ENCODE results near the gene STOML2.

Gene STOML2

DNA sequence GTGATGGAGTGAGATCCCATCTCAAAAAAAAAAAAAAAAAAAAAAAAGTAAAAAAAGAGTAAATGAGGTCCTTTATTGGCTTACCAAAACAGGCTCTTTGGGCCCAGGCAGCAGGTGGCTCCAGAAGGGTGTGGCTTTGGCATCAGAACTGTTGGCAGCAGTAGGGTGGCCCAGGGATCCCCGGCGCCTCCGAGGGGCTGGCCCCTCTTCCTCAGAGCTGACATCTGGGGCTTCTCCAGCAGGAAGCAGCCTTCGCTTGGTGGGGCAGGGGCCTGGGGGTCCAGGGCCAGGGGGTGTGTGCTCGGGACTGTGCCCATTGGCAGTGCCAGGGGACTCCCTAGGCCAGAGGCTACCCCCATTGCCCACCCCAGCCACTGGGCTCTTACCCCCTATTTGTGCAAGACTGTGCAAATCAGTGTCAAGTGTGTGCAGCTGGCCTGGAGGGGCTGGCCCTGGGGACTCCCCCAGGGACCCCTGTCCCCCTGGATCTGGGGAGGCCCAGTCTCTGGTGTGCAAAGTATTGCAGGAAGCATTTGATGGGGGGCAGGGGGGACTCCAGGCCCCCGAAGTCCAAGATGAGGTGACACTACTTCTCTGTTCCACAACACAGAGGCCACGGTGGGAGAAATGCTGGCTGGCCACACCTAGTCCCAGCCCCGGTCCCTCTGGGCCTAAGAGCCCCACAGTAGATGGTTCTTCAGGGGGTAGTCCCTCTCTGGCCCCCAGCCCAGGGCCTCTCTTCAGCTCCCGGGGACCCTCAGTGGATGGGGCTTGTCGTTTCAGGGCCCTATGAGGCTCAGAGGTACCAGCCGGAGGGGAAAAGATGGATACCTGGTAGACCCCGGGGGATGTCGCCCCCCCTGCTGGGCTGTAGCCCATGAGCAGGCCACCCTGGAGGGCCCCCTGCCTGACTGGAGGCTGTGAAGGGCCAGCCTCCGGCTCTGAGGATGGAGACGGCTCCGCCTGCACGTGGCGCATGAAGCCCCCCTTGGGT is 4.7 kb upstream of the STOML2 start:
- no peak for DNase-seq

DNA sequence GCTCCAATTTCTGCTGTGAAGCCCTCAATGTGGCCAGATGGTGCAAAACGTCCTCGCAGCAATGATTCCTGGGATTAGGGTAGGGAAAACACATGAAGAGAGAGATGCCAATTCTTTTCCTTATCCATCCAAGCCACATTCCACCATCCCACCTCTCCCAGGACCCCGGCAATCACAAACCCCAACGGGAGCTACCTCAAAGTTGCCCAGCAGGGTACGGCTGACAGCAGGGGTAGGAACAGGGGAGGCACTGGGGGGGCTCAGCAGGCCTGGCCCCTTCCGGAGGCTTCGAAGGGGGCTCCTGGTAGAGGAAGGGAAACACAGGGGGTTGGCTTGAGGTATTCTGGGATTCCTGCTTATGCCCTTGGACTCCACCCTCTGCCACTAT is 3.4 kb upstream of the STOML2 start:
- DNase-seq = no peak

- no peak for DNase-seq
These were observed 2.8 kb upstream of the STOML2 start for GRCh38 chr9:35105571-35106342.

DNA sequence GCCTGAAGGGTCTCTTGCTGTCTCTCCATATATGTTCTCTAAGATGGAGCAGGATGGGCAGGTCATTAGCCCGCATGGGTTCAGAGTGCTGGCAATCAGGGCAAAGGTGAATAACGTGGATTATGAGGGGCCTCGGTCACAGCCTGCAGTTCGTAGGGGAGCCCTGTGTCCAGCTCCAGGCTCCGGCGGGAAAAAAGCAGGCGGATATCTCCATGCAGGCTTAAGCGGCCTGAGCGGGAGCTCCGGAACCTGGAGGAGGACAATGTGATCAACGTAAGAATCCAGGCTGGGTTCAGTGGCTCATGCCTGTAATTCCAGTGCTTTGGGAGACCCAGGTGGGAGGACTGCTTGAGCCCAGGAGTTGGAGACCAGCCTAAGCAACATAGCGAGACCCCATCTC is 2.2 kb upstream of the STOML2 start:
- no peak for DNase-seq

GRCh38 chr9:35104586-35104985 is 1.7 kb upstream of the STOML2 start:
- no peak for DNase-seq

GRCh38 chr9:35103660-35104191 is 795 bp upstream of the STOML2 start:
- no peak for DNase-seq

GRCh38 chr9:35102465-35102768 is 514 bp downstream of the STOML2 start:
- no peak for DNase-seq

- no peak for DNase-seq
These were observed 5.4 kb downstream of the STOML2 start for GRCh38 chr9:35097573-35097972.

DNA sequence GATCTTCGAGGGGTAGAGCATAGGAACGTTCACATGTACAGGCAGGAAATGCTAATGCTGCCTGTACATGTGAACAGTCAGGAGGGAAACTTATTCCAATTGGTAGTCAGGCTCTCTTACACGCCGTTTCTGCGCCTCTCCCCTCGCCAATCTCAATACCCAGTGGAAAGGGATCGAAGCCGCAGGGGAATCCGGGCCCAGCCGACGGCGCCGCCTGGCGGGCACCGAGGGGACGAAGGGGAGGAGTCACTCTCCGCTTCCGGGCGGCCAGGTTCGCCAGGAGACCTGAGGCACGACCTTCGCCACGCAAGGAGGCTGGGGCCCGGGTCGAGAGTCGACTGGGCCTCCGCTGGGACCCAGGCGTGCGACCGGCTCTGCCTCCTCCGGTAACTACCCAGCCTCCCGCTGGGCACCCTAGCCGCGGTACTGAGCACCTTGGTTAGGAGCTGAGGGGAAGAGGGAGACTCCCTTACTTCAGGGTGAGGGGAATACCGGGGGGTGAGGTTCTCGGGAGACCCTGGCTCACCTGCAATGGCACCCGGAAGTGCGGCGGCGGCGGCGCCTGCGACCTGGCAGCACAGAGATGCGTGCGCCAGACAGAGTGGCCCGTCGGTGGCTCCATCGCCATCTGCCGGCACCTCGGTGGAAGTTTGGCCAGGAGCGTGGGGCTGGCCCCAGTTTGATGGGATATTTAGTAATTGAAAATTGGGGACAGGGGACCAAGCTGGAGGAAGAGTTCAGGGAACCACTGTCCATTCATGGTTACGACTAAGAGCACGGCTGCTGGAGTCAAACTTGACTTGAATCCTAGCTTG is 6.7 kb downstream of the STOML2 start, which contains the start of gene PIGO:
Gene PIGO (minus strand): TSS at position 557 of the 815 bp plus-strand sequence. CDS start 1,026 bp downstream, outside the sequence.
- DNase-seq = peak; percentile 75 to 84

GRCh38 chr9:35091536-35091935 is 11.4 kb downstream of the STOML2 start:
- no peak for DNase-seq

GRCh38 chr9:35089434-35089833 is 13.5 kb downstream of the STOML2 start:
- no peak for DNase-seq

GRCh38 chr9:35085078-35085477 is 17.9 kb downstream of the STOML2 start:
- DNase-seq = no peak

GRCh38 chr9:35079426-35080341 is 23.2 kb downstream of the STOML2 start, which contains the start of gene FANCG:
FANCG (minus strand) TSS chr9:35079942; CDS start chr9:35079524, 418 bp downstream.
- DNase-seq = peak; percentile 88 to 89

- DNase-seq = no peak
These were observed 23.9 kb downstream of the STOML2 start for GRCh38 chr9:35079041-35079425.

GRCh38 chr9:35078066-35078465 is 24.9 kb downstream of the STOML2 start:
- no peak for DNase-seq

DNA sequence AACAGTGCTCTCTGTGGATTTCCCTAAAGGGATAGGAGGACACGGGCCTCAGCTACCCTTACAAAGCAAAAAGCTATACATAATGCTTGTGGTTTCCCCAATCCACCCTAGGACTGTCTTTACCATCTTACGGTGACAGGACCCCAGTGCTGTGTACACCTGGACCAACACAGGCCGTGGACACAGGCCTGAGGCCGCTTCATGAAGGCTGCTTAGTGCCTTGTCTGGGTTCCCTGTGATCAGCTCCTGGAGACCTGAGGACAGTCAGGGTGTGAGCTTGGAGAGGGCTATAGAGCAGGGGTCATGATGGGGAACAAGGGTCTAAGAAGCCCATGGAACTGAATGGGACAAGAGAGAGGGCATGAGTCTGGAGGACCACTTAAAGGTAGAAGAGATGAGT is 26.1 kb downstream of the STOML2 start:
- no peak for DNase-seq

DNA sequence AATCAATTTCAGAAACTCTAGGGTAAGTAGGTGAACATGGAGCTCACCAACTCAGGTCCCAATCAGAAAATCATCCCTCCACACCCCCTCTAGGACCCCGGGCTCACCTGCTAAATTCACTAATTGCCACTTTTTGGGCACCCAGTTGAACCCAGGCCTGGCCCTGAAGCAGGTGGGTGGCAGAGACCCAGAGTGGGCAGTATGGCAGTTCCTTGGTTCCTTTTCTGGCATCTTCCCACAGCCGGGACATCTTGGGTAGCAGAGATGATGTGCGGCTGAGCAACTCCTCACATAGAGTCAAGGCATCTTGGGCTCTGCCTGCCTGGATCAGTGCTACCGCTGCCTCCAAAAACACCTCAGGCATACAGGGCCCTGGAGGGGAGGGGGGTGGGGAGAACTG is 27.6 kb downstream of the STOML2 start:
- no peak for DNase-seq

GRCh38 chr9:35074791-35075190 is 28.1 kb downstream of the STOML2 start:
- DNase-seq = no peak

GRCh38 chr9:35074141-35074540 is 28.8 kb downstream of the STOML2 start:
- DNase-seq = no peak

DNA sequence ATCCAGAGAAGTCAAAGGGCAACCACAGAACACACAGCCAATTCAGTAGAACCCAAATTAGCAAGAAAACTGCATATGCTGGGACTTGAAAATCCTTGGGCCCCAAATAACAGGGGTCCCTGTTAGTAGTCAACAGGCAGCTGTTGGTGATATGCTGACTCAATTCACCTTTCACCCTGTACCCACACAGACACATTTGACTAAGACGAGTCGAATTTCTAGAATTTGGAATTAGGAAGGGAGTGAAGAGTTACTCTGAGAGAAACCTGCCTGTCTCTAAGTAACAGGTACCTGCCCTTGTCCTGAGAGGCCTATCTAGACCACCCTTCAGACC is 29.7 kb downstream of the STOML2 start:
- no peak for DNase-seq

DNA sequence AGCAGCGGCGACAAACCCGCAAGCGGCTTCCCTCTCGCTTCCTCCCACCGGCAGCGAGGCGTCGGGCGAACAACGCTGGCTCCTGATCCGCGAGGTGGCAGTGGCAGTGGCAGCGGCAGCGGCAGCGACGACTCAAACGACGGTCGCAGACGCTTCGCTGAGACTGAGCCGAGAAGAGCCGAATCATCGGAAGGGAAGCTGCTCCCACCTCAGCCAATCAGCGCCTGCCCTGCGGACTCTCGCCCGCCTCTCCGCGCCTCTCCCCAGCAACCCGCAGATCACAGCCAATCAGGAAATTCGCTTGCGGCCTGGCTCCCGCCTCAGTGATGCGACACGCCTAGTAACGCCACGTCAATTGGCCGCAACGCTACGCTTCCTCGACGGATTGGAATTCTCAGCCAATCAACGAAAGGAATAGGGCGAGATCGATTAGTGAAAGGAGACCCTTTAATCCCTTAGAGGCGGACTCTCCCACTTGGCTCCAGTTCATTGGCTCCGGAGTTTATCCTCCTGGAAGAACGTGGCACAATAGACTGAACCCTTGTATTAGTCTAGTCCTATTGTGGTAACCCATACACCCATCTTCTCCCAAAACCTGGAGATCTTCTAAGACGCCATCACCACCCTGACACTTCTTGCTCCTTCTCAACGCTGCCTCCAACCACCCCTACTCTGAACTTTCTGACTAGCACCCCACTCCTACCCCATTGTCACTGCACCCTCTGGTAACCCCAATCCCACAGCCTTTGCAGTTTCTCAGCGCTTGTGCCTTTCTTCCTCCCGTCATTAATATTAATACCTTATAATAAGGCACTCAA is 30.3 kb downstream of the STOML2 start, which contains the start of gene VCP:
Gene VCP (minus strand): TSS at position 165 of the 818 bp plus-strand sequence. CDS start 272 bp downstream, outside the sequence.
- DNase-seq = peak; percentile 99

All from inflammatory macrophage treated with lipopolysaccharide for 1 hour (primary cell).